ENCODE data around the gene HTR4. TPM values are rescaled to one million over a fixed set of nuclear protein-coding genes. Genes with fewer than 3 reads are reported as not detected.

The HTR4 gene
- total and polyA plus RNA-seq, 5 donors from 2014 or later, result not detected

- DNase-seq (peak in 1 of 3 donors; percentile 12), ATAC-seq (ENCODE audit: low read depth in 2 of 2) (no peak)
- Histone ChIP-seq H3K9me3 (ENCODE audit: control insufficient read depth in 2 of 2, low read length in 2 of 2) (no peaks in the 10 kb centered on the region), H3K4me3 (ENCODE audit: low read depth, low read length) (peak overlapping the region; percentile 8), H3K4me1 (ENCODE audit: control insufficient read depth, insufficient read depth, low read length, poor library complexity, severe bottlenecking) (no peaks in the 10 kb centered on the region), H3K27me3 (ENCODE audit: control insufficient read depth, insufficient read depth, low read length) (no peaks in the 10 kb centered on the region), H3K36me3 (ENCODE audit: control insufficient read depth, insufficient read depth, low read length) (peaks cover 86% of the 10 kb centered on the region), H3K27ac (ENCODE audit: insufficient read depth, low read length, poor library complexity, severe bottlenecking) (no peak overlapping the region)
- H3K27ac Mint-ChIP-seq, result peak overlapping the region; percentile 83 to 96 (median 92)
- peaks cover 41% of the 10 kb centered on the region for H3K36me3 Mint-ChIP-seq
- no peaks in the 10 kb centered on the region for H3K9me3 Mint-ChIP-seq
- peaks cover 0 to 17% (median 9%) of the 10 kb centered on the region in 4 donors for H3K4me1 Mint-ChIP-seq
- no peaks in the 10 kb centered on the region for H3K27me3 Mint-ChIP-seq
- H3K4me3 Mint-ChIP-seq, result peak overlapping the region in 3 of 4 donors; percentile 1 to 38 (median 27)
These were observed 217.1 kb downstream of the HTR4 start for GRCh38 chr5:148437249-148437648.

GRCh38 chr5:148436029-148436428 lies 218.3 kb downstream of the HTR4 start:
- Mint-ChIP-seq H3K36me3 (peaks cover 39% of the 10 kb centered on the region), H3K9me3 (no peaks in the 10 kb centered on the region), H3K4me3 (no peak overlapping the region), H3K27ac (peak overlapping the region in 2 of 3 donors; percentile 48 to 96), H3K27me3 (no peaks in the 10 kb centered on the region), H3K4me1 (peaks cover 7 to 17% (median 11%) of the 10 kb centered on the region in 4 donors)
- Histone ChIP-seq H3K27ac (ENCODE audit: insufficient read depth, low read length, poor library complexity, severe bottlenecking) (no peak overlapping the region), H3K4me1 (ENCODE audit: control insufficient read depth, insufficient read depth, low read length, poor library complexity, severe bottlenecking) (no peaks in the 10 kb centered on the region), H3K36me3 (ENCODE audit: control insufficient read depth, insufficient read depth, low read length) (peaks cover 77% of the 10 kb centered on the region), H3K9me3 (ENCODE audit: control insufficient read depth in 2 of 2, low read length in 2 of 2) (no peaks in the 10 kb centered on the region), H3K27me3 (ENCODE audit: control insufficient read depth, insufficient read depth, low read length) (no peaks in the 10 kb centered on the region), H3K4me3 (ENCODE audit: low read depth, low read length) (no peak overlapping the region)
- no peak for ATAC-seq (ENCODE audit: low read depth in 2 of 2)
- DNase-seq, result no peak

GRCh38 chr5:148433826-148434225 lies 220.5 kb downstream of the HTR4 start:
- Histone ChIP-seq H3K36me3 (ENCODE audit: control insufficient read depth, insufficient read depth, low read length) (peaks cover 61% of the 10 kb centered on the region), H3K27ac (ENCODE audit: insufficient read depth, low read length, poor library complexity, severe bottlenecking) (no peak overlapping the region), H3K4me3 (ENCODE audit: low read depth, low read length) (no peak overlapping the region), H3K4me1 (ENCODE audit: control insufficient read depth, insufficient read depth, low read length, poor library complexity, severe bottlenecking) (no peaks in the 10 kb centered on the region), H3K9me3 (ENCODE audit: control insufficient read depth in 2 of 2, low read length in 2 of 2) (no peaks in the 10 kb centered on the region), H3K27me3 (ENCODE audit: control insufficient read depth, insufficient read depth, low read length) (no peaks in the 10 kb centered on the region)
- H3K4me1 Mint-ChIP-seq, result peaks cover 17 to 26% (median 18%) of the 10 kb centered on the region in 4 donors
- no peaks in the 10 kb centered on the region for H3K27me3 Mint-ChIP-seq
- peaks cover 38% of the 10 kb centered on the region for H3K36me3 Mint-ChIP-seq
- H3K4me3 Mint-ChIP-seq, result no peak overlapping the region
- ATAC-seq (ENCODE audit: low read depth in 2 of 2), result no peak
- H3K9me3 Mint-ChIP-seq, result no peaks in the 10 kb centered on the region
- no peak overlapping the region for H3K27ac Mint-ChIP-seq
- no peak for DNase-seq

Other genes with a start within 250 kb of the HTR4 start
- 1.0 TPM for gene ADRB2, start 172.1 kb upstream of the HTR4 start, total RNA-seq
- 1 to 10 TPM in 1 of 4 donors, under 1 TPM in 3; 0.30 to 1.4 (median 0.52) TPM for gene ADRB2, start 172.1 kb upstream of the HTR4 start, polyA plus RNA-seq

All from CD4-positive, CD25-positive, alpha-beta regulatory T cell (primary cell).